ENCODE measurements around the gene CCND2. TPM values are rescaled to one million over a fixed set of nuclear protein-coding genes. Genes with fewer than 3 reads are reported as not detected.

Gene CCND2
- 100 to 1,000 TPM; 572 to 592 TPM for total RNA-seq

GRCh38 chr12:4273652-4274395 lies at the start of gene CCND2:
CCND2 (plus strand) TSS chr12:4273762; CDS start chr12:4274041, 279 bp downstream.
- peak; percentile 91 for DNase-seq
- Mint-ChIP-seq H3K27me3 (ENCODE audit: low read depth) (no peaks in the 10 kb centered on the region), H3K9me3 (ENCODE audit: insufficient read depth) (no peaks in the 10 kb centered on the region), H3K36me3 (ENCODE audit: low read depth) (peaks cover 55% of the 10 kb centered on the region), H3K4me3 (peak within 1 kb of the TSS; percentile 99), H3K4me1 (ENCODE audit: low read depth) (peaks cover 32% of the 10 kb centered on the region), H3K27ac (peak within 1 kb of the TSS; percentile 99)
- POLR2A ChIA-PET: interaction anchor here (0.5 to 12.1 kb wide), 18 partner anchors 9 to 403 kb away, joined by 3 to 260 read pairs (median 4); partner anchors contain the start of gene PARP11
- ATAC-seq: peak; percentile 14
- CTCF ChIA-PET: interaction anchor here (0.9 to 12.7 kb wide), 12 partner anchors 9 to 403 kb away, joined by 3 to 242 read pairs (median 5); no protein-coding TSS in a partner anchor

- Mint-ChIP-seq H3K4me1 (ENCODE audit: low read depth) (peaks cover 9% of the 10 kb centered on the region), H3K9me3 (ENCODE audit: insufficient read depth) (no peaks in the 10 kb centered on the region), H3K27me3 (ENCODE audit: low read depth) (peaks cover 13% of the 10 kb centered on the region), H3K36me3 (ENCODE audit: low read depth) (no peaks in the 10 kb centered on the region), H3K27ac (no peak overlapping the region), H3K4me3 (no peak overlapping the region)
- ATAC-seq: no peak
- ChIA-PET CTCF (no interaction called here), POLR2A (interaction anchor here (1.0 kb wide), 1 partner anchor 45 kb away, joined by 3 read pairs; no protein-coding TSS in a partner anchor)
- no peak for DNase-seq
Observed at GRCh38 chr12:4224206-4224889, 49.2 kb upstream of the CCND2 start.

GRCh38 chr12:4225571-4225970 lies 48.0 kb upstream of the CCND2 start:
- DNase-seq (no peak), ATAC-seq (no peak)
- Mint-ChIP-seq H3K27ac (no peak overlapping the region), H3K27me3 (ENCODE audit: low read depth) (peaks cover 13% of the 10 kb centered on the region), H3K4me3 (no peak overlapping the region), H3K36me3 (ENCODE audit: low read depth) (no peaks in the 10 kb centered on the region), H3K4me1 (ENCODE audit: low read depth) (peaks cover 9% of the 10 kb centered on the region), H3K9me3 (ENCODE audit: insufficient read depth) (no peaks in the 10 kb centered on the region)
- CTCF ChIA-PET: no interaction called here
- POLR2A ChIA-PET: no interaction called here

DNA sequence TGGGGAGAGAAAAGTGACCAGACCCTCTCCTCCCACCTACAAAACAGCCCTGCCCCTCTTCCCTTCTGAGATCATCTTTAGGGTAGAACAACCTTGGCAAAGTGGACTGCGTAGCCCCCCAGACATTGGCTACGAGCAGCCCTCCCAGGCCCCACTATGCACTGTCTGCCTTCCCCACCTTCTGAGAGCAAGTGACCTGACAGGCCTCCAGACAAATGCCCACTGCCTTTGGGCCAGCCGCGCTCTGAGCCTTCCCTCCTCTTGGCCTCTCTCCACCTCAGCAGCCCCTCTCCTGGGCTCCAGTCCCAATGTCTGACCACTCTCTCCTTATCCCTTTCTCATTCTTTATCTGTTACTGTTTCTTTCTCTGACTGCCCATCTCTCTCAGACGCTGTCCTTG lies 46.5 kb upstream of the CCND2 start:
- Mint-ChIP-seq H3K36me3 (ENCODE audit: low read depth) (no peaks in the 10 kb centered on the region), H3K9me3 (ENCODE audit: insufficient read depth) (no peaks in the 10 kb centered on the region), H3K27me3 (ENCODE audit: low read depth) (peaks cover 13% of the 10 kb centered on the region), H3K4me1 (ENCODE audit: low read depth) (peaks cover 9% of the 10 kb centered on the region), H3K27ac (peak overlapping the region; percentile 61), H3K4me3 (no peak overlapping the region)
- POLR2A ChIA-PET: no interaction called here
- ATAC-seq (no peak), DNase-seq (no peak)
- CTCF ChIA-PET: no interaction called here

- DNase-seq: no peak
- H3K36me3 Mint-ChIP-seq (ENCODE audit: low read depth): no peaks in the 10 kb centered on the region
- H3K4me1 Mint-ChIP-seq (ENCODE audit: low read depth): peaks cover 9% of the 10 kb centered on the region
- ATAC-seq: no peak
- H3K27me3 Mint-ChIP-seq (ENCODE audit: low read depth): peaks cover 13% of the 10 kb centered on the region
- no peaks in the 10 kb centered on the region for H3K9me3 Mint-ChIP-seq (ENCODE audit: insufficient read depth)
- no peak overlapping the region for H3K4me3 Mint-ChIP-seq
- POLR2A ChIA-PET: no interaction called here
- CTCF ChIA-PET: no interaction called here
- no peak overlapping the region for H3K27ac Mint-ChIP-seq
Observed at GRCh38 chr12:4228122-4228580, 45.4 kb upstream of the CCND2 start.

- H3K27ac Mint-ChIP-seq: no peak overlapping the region
- ATAC-seq (no peak), DNase-seq (no peak)
- H3K27me3 Mint-ChIP-seq (ENCODE audit: low read depth): peaks cover 25% of the 10 kb centered on the region
- ChIA-PET CTCF (interaction anchor here (1.4 kb wide), 1 partner anchor 123 kb away, joined by 4 read pairs; no protein-coding TSS in a partner anchor), POLR2A (no interaction called here)
- H3K36me3 Mint-ChIP-seq (ENCODE audit: low read depth): no peaks in the 10 kb centered on the region
- no peak overlapping the region for H3K4me3 Mint-ChIP-seq
- no peaks in the 10 kb centered on the region for H3K9me3 Mint-ChIP-seq (ENCODE audit: insufficient read depth)
- H3K4me1 Mint-ChIP-seq (ENCODE audit: low read depth): no peaks in the 10 kb centered on the region
Observed at GRCh38 chr12:4230526-4230925, 43.0 kb upstream of the CCND2 start.

DNA sequence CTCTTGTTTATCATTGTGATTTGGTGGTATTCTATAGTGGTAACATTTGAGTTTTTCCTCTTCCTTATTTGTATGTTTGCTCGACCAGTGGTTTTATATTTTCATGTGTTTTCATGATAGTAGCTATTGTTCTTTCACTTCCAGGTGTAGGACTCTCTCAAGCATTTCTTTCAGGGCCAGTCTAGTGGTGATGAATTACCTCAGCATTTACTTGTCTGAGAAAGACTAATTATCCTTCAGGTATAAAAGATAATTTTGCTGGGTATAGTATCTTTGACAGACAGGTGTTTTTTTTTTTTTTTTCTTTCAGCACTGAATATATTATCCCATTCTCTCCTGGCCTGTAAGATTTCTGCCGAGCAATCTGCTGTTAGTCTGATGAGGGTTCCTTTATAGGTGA lies 35.0 kb upstream of the CCND2 start:
- no peak overlapping the region for H3K4me3 Mint-ChIP-seq
- H3K9me3 Mint-ChIP-seq (ENCODE audit: insufficient read depth): peaks cover 31% of the 10 kb centered on the region
- peaks cover 34% of the 10 kb centered on the region for H3K27me3 Mint-ChIP-seq (ENCODE audit: low read depth)
- H3K4me1 Mint-ChIP-seq (ENCODE audit: low read depth): peaks cover 24% of the 10 kb centered on the region
- ATAC-seq (no peak), DNase-seq (no peak)
- no peak overlapping the region for H3K27ac Mint-ChIP-seq
- peaks cover 19% of the 10 kb centered on the region for H3K36me3 Mint-ChIP-seq (ENCODE audit: low read depth)
- CTCF ChIA-PET: no interaction called here
- POLR2A ChIA-PET: no interaction called here

GRCh38 chr12:4239746-4240145 lies 33.8 kb upstream of the CCND2 start:
- H3K9me3 Mint-ChIP-seq (ENCODE audit: insufficient read depth): peaks cover 31% of the 10 kb centered on the region
- H3K27ac Mint-ChIP-seq: no peak overlapping the region
- ChIA-PET CTCF (no interaction called here), POLR2A (interaction anchor here (1.2 kb wide), 1 partner anchor 29 kb away, joined by 3 read pairs; no protein-coding TSS in a partner anchor)
- no peak overlapping the region for H3K4me3 Mint-ChIP-seq
- DNase-seq (no peak), ATAC-seq (no peak)
- peaks cover 19% of the 10 kb centered on the region for H3K36me3 Mint-ChIP-seq (ENCODE audit: low read depth)
- H3K4me1 Mint-ChIP-seq (ENCODE audit: low read depth): peaks cover 29% of the 10 kb centered on the region
- peaks cover 27% of the 10 kb centered on the region for H3K27me3 Mint-ChIP-seq (ENCODE audit: low read depth)

DNA sequence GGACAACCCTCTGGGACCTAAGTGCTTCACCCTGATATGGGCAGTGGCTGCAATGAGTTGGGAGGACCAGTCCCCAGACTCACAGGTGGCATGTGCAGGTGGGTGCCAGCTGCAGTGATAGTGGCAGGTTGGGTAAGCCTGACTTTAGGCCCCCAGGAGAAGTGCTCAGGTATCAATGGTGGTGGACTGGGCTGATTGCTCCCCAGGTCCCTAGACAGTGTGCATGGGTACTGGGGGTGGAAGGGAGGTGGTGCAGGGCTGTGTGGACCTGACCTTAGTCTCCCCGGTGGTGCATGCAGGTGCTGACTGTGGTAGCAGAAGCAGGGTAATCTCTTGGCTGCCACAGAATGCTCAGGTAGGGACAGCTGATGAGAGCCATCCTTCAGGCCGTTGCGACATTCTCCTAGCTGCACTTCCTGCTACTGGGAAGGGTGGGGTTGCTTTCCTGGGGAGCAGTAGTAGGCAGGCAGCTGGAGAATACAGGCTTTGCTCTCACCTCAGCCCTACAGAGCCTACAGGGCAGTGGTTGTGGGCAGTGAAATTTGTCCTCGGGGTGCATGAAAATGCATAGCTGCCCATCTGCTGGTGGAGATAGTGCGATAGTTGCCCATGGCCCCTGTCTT lies 33.3 kb upstream of the CCND2 start:
- peaks cover 19% of the 10 kb centered on the region for H3K36me3 Mint-ChIP-seq (ENCODE audit: low read depth)
- H3K27ac Mint-ChIP-seq: no peak overlapping the region
- no peak overlapping the region for H3K4me3 Mint-ChIP-seq
- H3K9me3 Mint-ChIP-seq (ENCODE audit: insufficient read depth): peaks cover 31% of the 10 kb centered on the region
- no peak for DNase-seq
- ChIA-PET POLR2A (interaction anchor here (1.2 kb wide), 1 partner anchor 29 kb away, joined by 3 read pairs; no protein-coding TSS in a partner anchor), CTCF (no interaction called here)
- ATAC-seq: no peak
- peaks cover 29% of the 10 kb centered on the region for H3K4me1 Mint-ChIP-seq (ENCODE audit: low read depth)
- peaks cover 24% of the 10 kb centered on the region for H3K27me3 Mint-ChIP-seq (ENCODE audit: low read depth)

- Mint-ChIP-seq H3K4me3 (no peak overlapping the region), H3K9me3 (ENCODE audit: insufficient read depth) (peaks cover 30% of the 10 kb centered on the region), H3K36me3 (ENCODE audit: low read depth) (peaks cover 19% of the 10 kb centered on the region), H3K27me3 (ENCODE audit: low read depth) (peaks cover 19% of the 10 kb centered on the region), H3K4me1 (ENCODE audit: low read depth) (peaks cover 29% of the 10 kb centered on the region), H3K27ac (no peak overlapping the region)
- DNase-seq (no peak), ATAC-seq (no peak)
- CTCF ChIA-PET: no interaction called here
- POLR2A ChIA-PET: no interaction called here
Observed at GRCh38 chr12:4240981-4241380, 32.6 kb upstream of the CCND2 start.

DNA sequence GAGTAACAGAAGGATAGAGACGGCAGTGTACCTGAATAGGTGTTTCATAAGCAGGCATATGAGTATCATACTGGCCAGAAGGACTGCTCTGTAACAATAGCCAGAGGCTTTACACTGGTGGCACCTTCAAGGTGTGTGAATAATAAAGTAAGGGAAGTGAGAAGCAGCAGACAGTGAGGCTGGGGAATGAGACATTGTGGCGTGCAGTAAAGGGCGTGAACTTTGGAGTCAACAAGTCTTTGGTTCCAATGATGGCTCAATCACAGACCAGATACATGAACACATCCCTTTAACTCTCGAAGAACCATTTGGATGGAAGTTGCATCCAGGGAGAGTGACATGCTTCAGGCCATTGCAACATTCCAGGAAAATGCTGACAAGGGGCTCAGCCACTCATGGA lies 32.0 kb upstream of the CCND2 start:
- Mint-ChIP-seq H3K27ac (no peak overlapping the region), H3K4me1 (ENCODE audit: low read depth) (peaks cover 29% of the 10 kb centered on the region), H3K4me3 (no peak overlapping the region), H3K9me3 (ENCODE audit: insufficient read depth) (peaks cover 28% of the 10 kb centered on the region), H3K36me3 (ENCODE audit: low read depth) (peaks cover 16% of the 10 kb centered on the region), H3K27me3 (ENCODE audit: low read depth) (peaks cover 14% of the 10 kb centered on the region)
- ATAC-seq (no peak), DNase-seq (no peak)
- CTCF ChIA-PET: no interaction called here
- POLR2A ChIA-PET: interaction anchor here (0.9 kb wide), 1 partner anchor 27 kb away, joined by 3 read pairs; no protein-coding TSS in a partner anchor

All from activated CD8-positive, alpha-beta T cell treated with anti-CD3 and anti-CD28 coated beads, Interleukin-2, amount 10 ng/mL, durations not matched to agents 7 days and 5 days (primary cell).